Measurements from ENCODE around the gene PINK1. TPM values are rescaled to one million over a fixed set of nuclear protein-coding genes. Genes with fewer than 3 reads are reported as not detected.

The PINK1 gene
- total and polyA plus RNA-seq, 2 of the 13 experiments (the other 11 are each of a cell fraction or from before 2014, with no cell fraction given), result 15.3 to 16.1 TPM

GRCh38 chr1:20661207-20662109 lies 28.2 kb downstream of the PINK1 start, which contains the start of gene DDOST (continued):
- 0 out of 2 replicates have a peak, but pooled peaks have one; percentile 61 for TF ChIP-seq ZNF710 (CRISPR knock-in tag; IDR thresholded peaks at IDR 0.05; ENCODE audit: borderline replicate concordance)
- TF ChIP-seq TARDBP (CRISPR knock-in tag; IDR thresholded peaks at IDR 0.05), result peak; percentile 86
- TF ChIP-seq ZFP36 (IDR thresholded peaks at IDR 0.05; ENCODE audit: borderline replicate concordance, low read depth, low read length, partially characterized antibody), result no peak
- TF ChIP-seq ZKSCAN5 (CRISPR knock-in tag; IDR thresholded peaks at IDR 0.05), result no peak
- peak; percentile 76; the same call in 1 of the 2 replicates for TF ChIP-seq DMAP1 (CRISPR knock-in tag; IDR thresholded peaks at IDR 0.05)
- TF ChIP-seq AGO1 (IDR thresholded peaks at IDR 0.05; ENCODE audit: low read depth, low read length, poor library complexity, severe bottlenecking), result no peak
- peak; percentile 49; the same call in 1 of the 2 replicates for TF ChIP-seq ZNF709 (CRISPR knock-in tag; IDR thresholded peaks at IDR 0.05)
- TF ChIP-seq MXD1 (CRISPR knock-in tag; IDR thresholded peaks at IDR 0.05), result no peak
- TF ChIP-seq, protein P1, sequence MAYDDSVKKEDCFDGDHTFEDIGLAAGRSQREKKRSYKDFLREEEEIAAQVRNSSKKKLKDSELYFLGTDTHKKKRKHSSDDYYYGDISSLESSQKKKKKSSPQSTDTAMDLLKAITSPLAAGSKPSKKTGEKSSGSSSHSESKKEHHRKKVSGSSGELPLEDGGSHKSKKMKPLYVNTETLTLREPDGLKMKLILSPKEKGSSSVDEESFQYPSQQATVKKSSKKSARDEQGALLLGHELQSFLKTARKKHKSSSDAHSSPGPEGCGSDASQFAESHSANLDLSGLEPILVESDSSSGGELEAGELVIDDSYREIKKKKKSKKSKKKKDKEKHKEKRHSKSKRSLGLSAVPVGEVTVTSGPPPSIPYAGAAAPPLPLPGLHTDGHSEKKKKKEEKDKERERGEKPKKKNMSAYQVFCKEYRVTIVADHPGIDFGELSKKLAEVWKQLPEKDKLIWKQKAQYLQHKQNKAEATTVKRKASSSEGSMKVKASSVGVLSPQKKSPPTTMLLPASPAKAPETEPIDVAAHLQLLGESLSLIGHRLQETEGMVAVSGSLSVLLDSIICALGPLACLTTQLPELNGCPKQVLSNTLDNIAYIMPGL (CRISPR knock-in tag; IDR thresholded peaks at IDR 0.05; ENCODE audit: borderline replicate concordance in 1 of 2, low read depth in 1 of 2), result peak; percentile 70 to 84; a peak in 2 of 4 replicates
- TF ChIP-seq HOXD1 (CRISPR knock-in tag; IDR thresholded peaks at IDR 0.05), result no peak
- no peak for TF ChIP-seq DNMT1 (CRISPR knock-in tag; IDR thresholded peaks at IDR 0.05)
- TF ChIP-seq, protein P2, sequence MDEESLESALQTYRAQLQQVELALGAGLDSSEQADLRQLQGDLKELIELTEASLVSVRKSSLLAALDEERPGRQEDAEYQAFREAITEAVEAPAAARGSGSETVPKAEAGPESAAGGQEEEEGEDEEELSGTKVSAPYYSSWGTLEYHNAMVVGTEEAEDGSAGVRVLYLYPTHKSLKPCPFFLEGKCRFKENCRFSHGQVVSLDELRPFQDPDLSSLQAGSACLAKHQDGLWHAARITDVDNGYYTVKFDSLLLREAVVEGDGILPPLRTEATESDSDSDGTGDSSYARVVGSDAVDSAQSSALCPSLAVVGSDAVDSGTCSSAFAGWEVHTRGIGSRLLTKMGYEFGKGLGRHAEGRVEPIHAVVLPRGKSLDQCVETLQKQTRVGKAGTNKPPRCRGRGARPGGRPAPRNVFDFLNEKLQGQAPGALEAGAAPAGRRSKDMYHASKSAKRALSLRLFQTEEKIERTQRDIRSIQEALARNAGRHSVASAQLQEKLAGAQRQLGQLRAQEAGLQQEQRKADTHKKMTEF (CRISPR knock-in tag; IDR thresholded peaks at IDR 0.05), result peak; percentile 80; the same call in 1 of the 2 replicates
- no peak for TF ChIP-seq ZNF619 (CRISPR knock-in tag; IDR thresholded peaks at IDR 0.05)
- TF ChIP-seq, protein P3, sequence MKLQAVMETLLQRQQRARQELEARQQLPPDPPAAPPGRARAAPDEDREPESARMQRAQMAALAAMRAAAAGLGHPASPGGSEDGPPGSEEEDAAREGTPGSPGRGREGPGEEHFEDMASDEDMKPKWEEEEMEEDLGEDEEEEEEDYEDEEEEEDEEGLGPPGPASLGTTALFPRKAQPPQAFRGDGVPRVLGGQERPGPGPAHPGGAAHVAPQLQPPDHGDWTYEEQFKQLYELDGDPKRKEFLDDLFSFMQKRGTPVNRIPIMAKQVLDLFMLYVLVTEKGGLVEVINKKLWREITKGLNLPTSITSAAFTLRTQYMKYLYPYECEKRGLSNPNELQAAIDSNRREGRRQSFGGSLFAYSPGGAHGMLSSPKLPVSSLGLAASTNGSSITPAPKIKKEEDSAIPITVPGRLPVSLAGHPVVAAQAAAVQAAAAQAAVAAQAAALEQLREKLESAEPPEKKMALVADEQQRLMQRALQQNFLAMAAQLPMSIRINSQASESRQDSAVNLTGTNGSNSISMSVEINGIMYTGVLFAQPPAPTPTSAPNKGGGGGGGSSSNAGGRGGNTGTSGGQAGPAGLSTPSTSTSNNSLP (IDR thresholded peaks at IDR 0.05; ENCODE audit: low read depth, low read length), result no peak
- TF ChIP-seq TRIM24 (CRISPR knock-in tag; IDR thresholded peaks at IDR 0.05), result no peak
- peak; percentile 63 for TF ChIP-seq DR1 (CRISPR knock-in tag; IDR thresholded peaks at IDR 0.05)
- TF ChIP-seq LCORL (IDR thresholded peaks at IDR 0.05), result no peak
- peak; percentile 64 for TF ChIP-seq LCORL (CRISPR knock-in tag; IDR thresholded peaks at IDR 0.05)
- TF ChIP-seq ZNF20 (CRISPR knock-in tag; IDR thresholded peaks at IDR 0.05), result no peak
- TF ChIP-seq, protein P4, sequence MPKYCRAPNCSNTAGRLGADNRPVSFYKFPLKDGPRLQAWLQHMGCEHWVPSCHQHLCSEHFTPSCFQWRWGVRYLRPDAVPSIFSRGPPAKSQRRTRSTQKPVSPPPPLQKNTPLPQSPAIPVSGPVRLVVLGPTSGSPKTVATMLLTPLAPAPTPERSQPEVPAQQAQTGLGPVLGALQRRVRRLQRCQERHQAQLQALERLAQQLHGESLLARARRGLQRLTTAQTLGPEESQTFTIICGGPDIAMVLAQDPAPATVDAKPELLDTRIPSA (CRISPR knock-in tag; IDR thresholded peaks at IDR 0.05; ENCODE audit: borderline replicate concordance), result 0 out of 2 replicates have a peak, but pooled peaks have one; percentile 28

All from HepG2 (cell line).